Lower lobe of right lung (tissue), 2 donors: Measurements from ENCODE around the gene TOP2A. TPM values are rescaled to one million over a fixed set of nuclear protein-coding genes. Genes with fewer than 3 reads are reported as not detected.
A peak's percentile ranks its signal among the peaks of the same experiment; 100 is the strongest.
"Not testable (repeated sequence)": the region's sequence is repeated elsewhere in the genome, so short reads cannot be mapped to it uniquely, and the experiment has no call there.

ENCODE experiments used
- ATAC-seq, 2 donors: fragments of 200-7000 bp; cut with Tn5 transposase; one replicate each; pipeline ENCODE4 v1.9.1; 2020 to 2022; ENCODE audit warnings: mild to moderate bottlenecking in 2 of 2, moderate library complexity in 2 of 2
- DNase-seq: peaks from one replicate; pipeline ENCODE4 v3.0.0-alpha.2; 2020
- H3K27ac ChIP-seq: fragments of 200-600 bp; one replicate; pipeline ENCODE4 v1.8.0; 2022
- H3K27me3 ChIP-seq: fragments of 200-600 bp; one replicate; pipeline ENCODE4 v1.8.0; 2022; ENCODE audit warnings: low read depth
- H3K36me3 ChIP-seq: fragments of 200-600 bp; one replicate; pipeline ENCODE4 v1.8.0; 2022; ENCODE audit warnings: mild to moderate bottlenecking
- H3K4me1 ChIP-seq: fragments of 200-600 bp; one replicate; pipeline ENCODE4 v1.8.0; 2022
- H3K4me3 ChIP-seq: fragments of 200-600 bp; one replicate; pipeline ENCODE4 v1.8.0; 2022; ENCODE audit warnings: mild to moderate bottlenecking
- H3K9me3 ChIP-seq: fragments of 200-600 bp; one replicate; pipeline ENCODE4 v1.8.0; 2022
- CTCF ChIP-seq: fragments of 200-600 bp; IDR thresholded peaks from one replicate; pipeline ENCODE4 v1.8.0; 2022; ENCODE audit warnings: antibody characterized with exemption, mild to moderate bottlenecking
- intact Hi-C: fragments of 100-400 bp; cut with DNase I; formaldehyde crosslinking; loops from one replicate; pipeline ENCODE4 v1.11.0; 2022
- total RNA-seq: library from RNA; stranded (reverse); fragmentation: NEBNext Ultra II Directional; extraction: Animal tissue kit (Norgen Biotek cat#: 25700); gene quantifications from one replicate; pipeline ENCODE4 v1.2.1, GENCODE V29; 2021
- donor health status: DM: no; HTN: yes; CAD: no; lungs with severe emphysema.

Gene TOP2A
- total RNA-seq, 1 donor from 2014 or later, result 6.7 TPM

- Histone ChIP-seq H3K4me3 (no peak overlapping the region), H3K27me3 (no peaks in the 10 kb centered on the region), H3K27ac (no peak overlapping the region), H3K4me1 (no peaks in the 10 kb centered on the region), H3K36me3 (no peaks in the 10 kb centered on the region), H3K9me3 (no peaks in the 10 kb centered on the region)
- intact Hi-C loops, result no loop called here
- TF ChIP-seq CTCF, result no peak
- ATAC-seq (no peak), DNase-seq (no peak)
Measured at GRCh38 chr17:40369923-40370322, 47.8 kb downstream of the TOP2A start.

GRCh38 chr17:40367728-40368127 lies 50.0 kb downstream of the TOP2A start:
- ATAC-seq, H3K4me1 ChIP-seq, DNase-seq, H3K27ac ChIP-seq, H3K27me3 ChIP-seq, H3K4me3 ChIP-seq, H3K36me3 ChIP-seq, H3K9me3 ChIP-seq, intact Hi-C loops: not testable (repeated sequence)

- TF ChIP-seq CTCF, result no peak
- H3K27me3 ChIP-seq, result no peaks in the 10 kb centered on the region
- no peaks in the 10 kb centered on the region for H3K9me3 ChIP-seq
- no peak for ATAC-seq
- H3K4me1 ChIP-seq, result peaks cover 15% of the 10 kb centered on the region
- intact Hi-C loops, result no loop called here
- no peak overlapping the region for H3K27ac ChIP-seq
- no peak for DNase-seq
- H3K36me3 ChIP-seq, result no peaks in the 10 kb centered on the region
- no peak overlapping the region for H3K4me3 ChIP-seq
Measured at GRCh38 chr17:40366861-40367518, 50.7 kb downstream of the TOP2A start.

- H3K36me3 ChIP-seq, result no peaks in the 10 kb centered on the region
- no peaks in the 10 kb centered on the region for H3K27me3 ChIP-seq
- no peak overlapping the region for H3K4me3 ChIP-seq
- peaks cover 15% of the 10 kb centered on the region for H3K4me1 ChIP-seq
- no peak overlapping the region for H3K27ac ChIP-seq
- DNase-seq, result no peak
- TF ChIP-seq CTCF, result no peak
- intact Hi-C loops, result no loop called here
- ATAC-seq, result no peak
- no peaks in the 10 kb centered on the region for H3K9me3 ChIP-seq
Measured at GRCh38 chr17:40366076-40366860, 51.4 kb downstream of the TOP2A start.

GRCh38 chr17:40364906-40365305 lies 52.8 kb downstream of the TOP2A start:
- no peak for DNase-seq
- Histone ChIP-seq H3K4me3 (peak overlapping the region; percentile 64), H3K9me3 (no peaks in the 10 kb centered on the region), H3K4me1 (peaks cover 15% of the 10 kb centered on the region), H3K27me3 (no peaks in the 10 kb centered on the region), H3K36me3 (no peaks in the 10 kb centered on the region), H3K27ac (no peak overlapping the region)
- ATAC-seq, result no peak
- no peak for TF ChIP-seq CTCF
- intact Hi-C loops, result no loop called here
